Activated CD4-positive, alpha-beta T cell treated with anti-CD3 and anti-CD28 coated beads, Interleukin-2, Interleukin-6, amounts not matched to agents 100 ng/mL and 50 ng/mL, durations not matched to agents 16 hours and 8 hours (primary cell): Measurements from ENCODE around the gene XIAP.
"Not testable (repeated sequence)": the region's sequence is repeated elsewhere in the genome, so short reads cannot be mapped to it uniquely, and the experiment has no call there.

Source experiments
- DNase-seq: peaks from one replicate; pipeline ENCODE4 v3.0.0-alpha.2; 2020

The XIAP gene

DNA sequence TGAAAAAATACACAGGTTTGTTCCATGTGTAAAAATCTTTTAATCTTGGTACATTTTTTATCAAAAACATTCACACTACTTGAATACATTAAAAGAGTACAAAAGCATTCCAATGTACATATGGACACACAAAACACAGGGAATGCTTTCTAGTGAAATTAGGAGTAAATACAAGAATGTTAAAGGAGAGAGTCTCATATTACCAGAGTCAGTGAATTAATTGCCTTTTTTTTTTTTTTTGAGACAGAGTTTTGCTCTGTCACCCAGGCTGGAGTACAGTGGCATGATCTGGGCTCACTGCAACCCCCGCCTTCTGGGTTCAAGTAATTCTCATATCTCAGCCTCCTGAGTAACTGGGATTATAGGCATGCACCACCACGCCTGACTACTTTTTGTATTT, 17.0 kb downstream of the XIAP start:
- no peak for DNase-seq

- DNase-seq, result peak; percentile 38
These were observed 18.4 kb downstream of the XIAP start for GRCh38 chrX:123878252-123878721.

- no peak for DNase-seq
These were observed 21.5 kb downstream of the XIAP start for GRCh38 chrX:123881330-123881729.

DNA sequence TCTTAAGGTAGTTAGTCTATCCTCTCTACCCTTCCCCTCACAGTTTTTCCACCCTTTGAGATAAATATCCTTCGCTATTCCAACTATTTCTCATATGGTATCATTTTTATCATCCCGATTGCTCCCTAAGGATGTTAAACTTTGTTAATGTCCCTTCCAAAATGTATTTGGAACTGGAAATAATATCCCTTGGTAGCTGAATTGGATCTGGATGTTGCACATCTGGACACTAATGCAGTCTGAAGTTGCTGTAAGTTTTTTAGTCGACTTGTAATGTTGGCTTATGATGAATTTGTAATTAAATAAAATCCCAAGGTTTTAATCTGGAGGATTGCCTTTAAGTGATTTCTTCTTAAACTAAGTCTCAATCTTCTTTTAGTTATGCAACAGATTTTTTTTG, 22.5 kb downstream of the XIAP start:
- DNase-seq, result no peak

- peak; percentile 60 for DNase-seq
These were observed 25.1 kb downstream of the XIAP start for GRCh38 chrX:123884809-123885408.

DNA sequence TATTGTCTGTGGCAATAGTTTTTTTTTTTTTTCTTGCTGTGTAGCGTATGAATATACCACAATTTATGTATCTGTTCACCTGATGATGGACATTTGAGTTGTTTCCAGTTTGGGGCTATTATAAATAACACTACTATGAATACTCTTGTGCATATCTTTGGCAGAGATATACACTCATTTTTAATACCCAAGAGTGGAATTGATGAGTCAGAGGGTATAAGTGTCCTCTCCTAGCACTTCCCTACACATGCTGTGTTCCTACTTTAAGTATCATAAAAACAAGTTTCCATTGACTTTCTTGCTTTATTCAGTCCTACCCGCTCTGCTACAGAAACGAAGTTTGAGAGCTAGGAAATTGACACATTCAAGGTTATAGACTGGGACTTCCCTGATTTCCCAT, 39.8 kb downstream of the XIAP start:
- DNase-seq, result no peak

- DNase-seq, result not testable (repeated sequence)
These were observed 43.4 kb downstream of the XIAP start for GRCh38 chrX:123903261-123903660.

DNA sequence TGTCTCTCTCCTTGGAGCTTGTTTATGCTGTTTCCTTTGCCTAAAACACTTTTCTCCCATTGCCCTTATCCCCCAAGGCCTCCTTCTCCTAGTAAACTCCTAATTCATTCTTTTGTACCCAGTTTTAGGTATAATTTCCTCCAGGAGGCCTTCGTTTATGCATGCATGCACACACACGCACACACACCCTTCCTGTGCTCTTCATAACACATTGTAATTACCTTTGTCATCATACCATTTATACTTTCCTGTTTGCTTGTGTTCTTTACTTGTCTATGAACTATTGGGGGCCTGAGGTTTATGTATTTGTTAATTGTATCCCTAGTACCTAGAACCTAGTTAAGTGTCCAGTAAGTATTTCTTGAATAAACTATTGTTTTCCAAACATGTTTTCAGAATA, 45.5 kb downstream of the XIAP start:
- DNase-seq, result no peak

DNA sequence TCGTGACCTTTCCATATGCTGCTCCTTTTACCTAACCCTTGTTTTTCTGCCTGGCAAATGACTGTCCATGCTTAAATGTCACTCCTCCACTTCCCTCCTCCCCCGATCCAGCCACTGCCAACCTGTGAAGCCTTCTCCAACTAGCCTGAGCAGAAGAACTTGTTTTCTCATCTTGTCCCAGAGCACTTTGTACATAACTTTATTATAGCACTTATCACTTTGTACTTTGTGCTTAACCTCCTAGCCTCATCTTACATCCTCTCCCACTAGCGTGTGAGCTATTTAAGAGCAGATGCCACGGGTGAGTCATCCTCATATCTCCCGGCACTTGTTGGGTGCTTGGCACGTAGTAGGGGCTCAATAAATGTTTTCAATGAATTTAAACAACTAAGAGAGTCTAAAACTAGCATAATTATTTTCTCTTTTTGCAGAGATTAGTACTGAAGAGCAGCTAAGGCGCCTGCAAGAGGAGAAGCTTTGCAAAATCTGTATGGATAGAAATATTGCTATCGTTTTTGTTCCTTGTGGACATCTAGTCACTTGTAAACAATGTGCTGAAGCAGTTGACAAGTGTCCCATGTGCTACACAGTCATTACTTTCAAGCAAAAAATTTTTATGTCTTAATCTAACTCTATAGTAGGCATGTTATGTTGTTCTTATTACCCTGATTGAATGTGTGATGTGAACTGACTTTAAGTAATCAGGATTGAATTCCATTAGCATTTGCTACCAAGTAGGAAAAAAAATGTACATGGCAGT, 46.9 kb downstream of the XIAP start:
- DNase-seq, result no peak

- DNase-seq, result no peak
These were observed 49.7 kb downstream of the XIAP start for GRCh38 chrX:123909523-123909922.

- no peak for DNase-seq
These were observed 57.2 kb downstream of the XIAP start for GRCh38 chrX:123917069-123917468.

- no peak for DNase-seq
These were observed 58.4 kb downstream of the XIAP start for GRCh38 chrX:123918106-123918721.

DNA sequence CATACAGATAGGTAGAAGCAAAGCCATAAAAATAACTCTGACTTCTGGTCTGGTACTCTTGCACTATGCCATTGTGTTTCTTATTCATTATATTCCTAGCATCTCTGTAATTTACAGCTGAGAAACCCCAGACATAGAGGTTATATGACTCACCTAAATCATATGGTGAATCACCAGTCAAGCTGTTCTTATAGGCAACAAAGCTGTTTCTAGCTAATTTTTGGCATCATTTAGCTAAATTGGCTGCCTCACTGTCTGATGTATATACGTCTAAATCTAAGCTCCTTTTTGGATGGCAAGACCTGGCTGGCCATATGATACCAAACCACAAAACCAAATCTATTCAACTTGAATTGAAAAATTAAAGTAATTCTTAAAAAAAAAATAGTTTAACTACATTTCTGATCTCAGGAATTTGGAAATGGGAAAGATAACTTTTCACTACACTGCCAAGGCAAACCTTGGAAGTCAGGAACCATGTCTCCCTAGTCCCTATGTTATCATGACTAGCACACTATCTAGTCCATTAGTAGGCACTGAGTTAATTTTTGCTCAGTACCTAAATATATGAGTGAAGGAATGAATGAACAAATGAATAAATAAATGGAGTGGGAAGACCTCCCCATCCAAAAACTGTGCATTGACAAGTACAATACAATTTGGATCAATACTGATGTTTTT, 60.4 kb downstream of the XIAP start:
- peak; percentile 15 for DNase-seq

GRCh38 chrX:123923211-123923610, 63.4 kb downstream of the XIAP start:
- no peak for DNase-seq

GRCh38 chrX:123924186-123924585, 64.3 kb downstream of the XIAP start:
- DNase-seq, result no peak

DNA sequence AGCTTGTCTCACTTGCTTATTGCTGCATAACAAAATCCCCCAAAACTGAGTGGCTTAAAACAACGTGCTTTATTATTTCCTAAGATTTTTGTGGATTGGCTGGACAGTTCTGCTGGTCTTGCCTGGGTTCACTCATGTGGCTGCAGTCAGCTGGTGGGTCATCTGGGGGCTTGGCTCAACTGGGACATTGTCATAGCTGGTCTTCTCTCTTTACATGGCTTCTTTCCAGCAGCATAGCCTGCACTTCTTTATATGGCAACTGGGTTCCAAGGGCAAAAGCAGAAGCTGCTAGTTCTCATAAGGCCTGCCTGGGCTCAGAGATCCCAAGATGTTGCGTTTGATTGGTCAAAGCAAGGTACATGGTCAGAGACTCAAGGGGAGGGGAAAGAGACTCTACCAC, 68.0 kb downstream of the XIAP start:
- no peak for DNase-seq

DNA sequence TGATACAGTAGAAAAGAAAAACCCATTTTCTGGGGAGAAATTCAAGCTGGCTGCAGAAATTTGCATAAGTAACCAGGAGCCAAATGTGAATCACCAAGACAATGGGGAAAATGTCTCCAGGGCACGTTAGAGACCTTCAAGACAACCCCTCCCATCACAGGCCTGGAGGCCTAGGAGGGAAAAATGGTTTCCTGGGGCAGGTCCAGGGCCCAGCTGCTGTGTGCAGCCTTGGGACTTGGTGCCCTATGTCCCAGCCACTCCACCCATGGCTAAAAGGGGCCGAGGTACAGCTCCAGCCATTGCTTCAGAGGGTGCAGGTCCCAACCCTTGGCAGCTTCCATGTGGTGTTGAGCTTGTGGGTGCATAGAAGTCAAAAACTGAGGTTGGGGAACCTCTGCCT, 72.2 kb downstream of the XIAP start:
- not testable (repeated sequence) for DNase-seq

- DNase-seq, result no peak
These were observed 83.2 kb downstream of the XIAP start for GRCh38 chrX:123943074-123943473.

- no peak for DNase-seq
These were observed 83.6 kb downstream of the XIAP start for GRCh38 chrX:123943488-123943887.

GRCh38 chrX:123949846-123950245, 90.0 kb downstream of the XIAP start:
- no peak for DNase-seq

- DNase-seq, result peak; percentile 15
These were observed 99.6 kb downstream of the XIAP start for GRCh38 chrX:123959281-123960063.

- DNase-seq, result no peak
These were observed 101.1 kb downstream of the XIAP start for GRCh38 chrX:123960956-123961267.
